Stimulated activated CD8-positive, alpha-beta memory T cell treated with anti-CD3 and anti-CD28 coated beads, Interleukin-7, amount 100 ng/mL, for 1 hour (primary cell): ENCODE measurements around the gene CDK12.
"Not testable (repeated sequence)": the region's sequence is repeated elsewhere in the genome, so short reads cannot be mapped to it uniquely, and the experiment has no call there.

Experiments
- DNase-seq, 2 donors: peaks; one replicate each; pipeline ENCODE4 v3.0.0-alpha.2; 2020; ENCODE audit warnings: low read depth in 2 of 2

Gene CDK12

GRCh38 chr17:39507511-39507910, 46.2 kb downstream of the CDK12 start:
- no peak for DNase-seq

GRCh38 chr17:39508987-39509386, 47.7 kb downstream of the CDK12 start:
- DNase-seq = no peak

- DNase-seq = no peak
Measured at GRCh38 chr17:39513309-39513708, 52.0 kb downstream of the CDK12 start.

- no peak for DNase-seq
Measured at GRCh38 chr17:39513915-39514314, 52.6 kb downstream of the CDK12 start.

- DNase-seq = no peak
Measured at GRCh38 chr17:39517224-39517623, 55.9 kb downstream of the CDK12 start.

- no peak for DNase-seq
Measured at GRCh38 chr17:39525801-39526506, 64.7 kb downstream of the CDK12 start.

- DNase-seq = no peak
Measured at GRCh38 chr17:39527220-39527813, 66.0 kb downstream of the CDK12 start.

- DNase-seq = no peak
Measured at GRCh38 chr17:39529455-39529854, 68.2 kb downstream of the CDK12 start.

- no peak for DNase-seq
Measured at GRCh38 chr17:39530513-39530912, 69.2 kb downstream of the CDK12 start.

- no peak for DNase-seq
Measured at GRCh38 chr17:39531252-39531651, 70.0 kb downstream of the CDK12 start.

GRCh38 chr17:39533891-39534290, 72.6 kb downstream of the CDK12 start:
- DNase-seq = no peak

GRCh38 chr17:39534768-39535405, 73.6 kb downstream of the CDK12 start:
- DNase-seq = no peak

- DNase-seq = no peak
Measured at GRCh38 chr17:39536468-39536867, 75.2 kb downstream of the CDK12 start.

- DNase-seq = not testable (repeated sequence)
Measured at GRCh38 chr17:39537364-39537763, 76.1 kb downstream of the CDK12 start.

GRCh38 chr17:39538866-39539265, 77.6 kb downstream of the CDK12 start:
- no peak for DNase-seq

GRCh38 chr17:39540611-39541010, 79.3 kb downstream of the CDK12 start:
- no peak for DNase-seq

- DNase-seq = no peak
Measured at GRCh38 chr17:39541652-39542051, 80.4 kb downstream of the CDK12 start.

- DNase-seq = no peak
Measured at GRCh38 chr17:39543176-39543575, 81.9 kb downstream of the CDK12 start.

- DNase-seq = no peak
Measured at GRCh38 chr17:39543664-39544063, 82.4 kb downstream of the CDK12 start.

- not testable (repeated sequence) for DNase-seq
Measured at GRCh38 chr17:39544361-39544760, 83.1 kb downstream of the CDK12 start.

GRCh38 chr17:39547713-39548478, 86.6 kb downstream of the CDK12 start:
- peak; percentile 55 to 69 for DNase-seq

GRCh38 chr17:39548494-39549225, 87.4 kb downstream of the CDK12 start:
- DNase-seq = no peak
